ENCODE measurements around the gene ANKRD17.

ANKRD17 gene

DNA sequence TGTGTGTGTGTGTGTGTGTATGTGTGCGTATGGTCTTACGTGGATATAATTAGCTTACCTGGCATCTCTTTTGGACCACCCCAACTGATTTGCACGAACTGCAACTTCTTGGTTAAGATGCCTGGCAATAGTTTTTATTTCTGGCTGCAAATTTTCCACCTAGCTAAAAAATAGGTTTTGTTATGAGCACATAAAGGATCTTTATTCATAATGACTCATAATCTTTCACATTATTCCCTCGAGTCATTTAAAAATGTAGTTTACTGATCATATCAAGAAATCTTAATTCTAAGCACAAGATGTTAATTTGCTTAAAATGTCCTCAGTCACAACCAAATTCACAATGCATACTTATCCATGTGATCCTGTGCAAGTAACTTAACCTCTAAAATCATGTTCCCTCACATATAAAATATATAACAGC lies 190.6 kb downstream of the ANKRD17 start:
- Histone ChIP-seq H3K9me3 (ENCODE audit: control insufficient read depth, insufficient read depth, low read length) (no peaks in the 10 kb centered on the region), H3K36me3 (ENCODE audit: control insufficient read depth, insufficient read depth, low read length) (no peaks in the 10 kb centered on the region), H3K9ac (ENCODE audit: low read depth, low read length) (peak overlapping the region; percentile 90)

DNA sequence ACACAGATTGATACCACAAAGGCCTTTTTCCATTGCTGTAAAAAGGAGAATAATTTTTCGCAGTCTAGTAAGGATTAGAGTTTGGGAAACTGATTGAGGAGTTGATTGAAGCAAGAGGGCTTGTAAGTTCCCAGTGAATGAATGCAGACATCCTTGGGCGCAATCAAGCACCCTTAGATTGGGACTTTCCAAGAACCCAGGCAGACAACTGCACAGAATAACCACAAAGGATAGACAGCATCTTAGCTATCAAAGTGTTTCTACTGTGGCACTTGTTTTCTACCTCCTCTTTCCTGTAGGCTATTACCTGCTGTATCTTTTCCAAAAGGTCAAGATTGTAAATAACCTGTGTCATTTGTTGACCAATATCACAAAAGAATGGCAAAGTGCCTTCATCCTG lies 191.7 kb downstream of the ANKRD17 start:
- Histone ChIP-seq H3K9me3 (ENCODE audit: control insufficient read depth, insufficient read depth, low read length) (no peaks in the 10 kb centered on the region), H3K4me3 (ENCODE audit: low read depth, low read length) (no peak overlapping the region), H3K4me1 (ENCODE audit: control insufficient read depth, insufficient read depth, low read length) (no peaks in the 10 kb centered on the region), H3K9ac (ENCODE audit: low read depth, low read length) (no peak overlapping the region), H3K36me3 (ENCODE audit: control insufficient read depth, insufficient read depth, low read length) (no peaks in the 10 kb centered on the region), H3K27me3 (ENCODE audit: control insufficient read depth, insufficient read depth, low read length) (no peaks in the 10 kb centered on the region)

More for the DNA sequence above, 190.6 kb downstream of the ANKRD17 start:
- H3K4me1 ChIP-seq (ENCODE audit: control insufficient read depth, insufficient read depth, low read length) = no peaks in the 10 kb centered on the region
- no peaks in the 10 kb centered on the region for H3K27me3 ChIP-seq (ENCODE audit: control insufficient read depth, insufficient read depth, low read length)
- H3K4me3 ChIP-seq (ENCODE audit: low read depth, low read length) = peak overlapping the region; percentile 95

DNA sequence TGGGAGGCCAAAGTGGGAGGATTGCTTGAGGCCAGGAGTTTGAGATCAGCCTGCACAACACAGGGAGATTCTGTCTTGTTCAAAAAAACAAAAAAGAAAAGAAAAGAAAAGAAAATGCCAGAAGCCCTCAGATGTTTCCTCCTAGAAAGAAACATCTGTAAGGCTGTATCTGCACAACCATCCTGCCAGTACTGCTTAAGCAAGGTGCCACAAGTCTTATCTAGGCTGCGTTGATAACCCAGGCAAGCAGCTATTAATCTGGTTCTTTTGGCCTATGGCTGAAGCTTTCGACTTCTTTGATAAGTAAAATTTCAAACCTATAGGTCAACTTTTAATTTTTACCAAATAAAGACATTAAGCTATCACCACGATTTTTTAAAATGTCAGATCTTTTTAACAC lies 192.2 kb downstream of the ANKRD17 start:
- Histone ChIP-seq H3K36me3 (ENCODE audit: control insufficient read depth, insufficient read depth, low read length) (no peaks in the 10 kb centered on the region), H3K4me1 (ENCODE audit: control insufficient read depth, insufficient read depth, low read length) (no peaks in the 10 kb centered on the region), H3K9me3 (ENCODE audit: control insufficient read depth, insufficient read depth, low read length) (no peaks in the 10 kb centered on the region), H3K27me3 (ENCODE audit: control insufficient read depth, insufficient read depth, low read length) (no peaks in the 10 kb centered on the region), H3K9ac (ENCODE audit: low read depth, low read length) (no peak overlapping the region), H3K4me3 (ENCODE audit: low read depth, low read length) (no peak overlapping the region)

DNA sequence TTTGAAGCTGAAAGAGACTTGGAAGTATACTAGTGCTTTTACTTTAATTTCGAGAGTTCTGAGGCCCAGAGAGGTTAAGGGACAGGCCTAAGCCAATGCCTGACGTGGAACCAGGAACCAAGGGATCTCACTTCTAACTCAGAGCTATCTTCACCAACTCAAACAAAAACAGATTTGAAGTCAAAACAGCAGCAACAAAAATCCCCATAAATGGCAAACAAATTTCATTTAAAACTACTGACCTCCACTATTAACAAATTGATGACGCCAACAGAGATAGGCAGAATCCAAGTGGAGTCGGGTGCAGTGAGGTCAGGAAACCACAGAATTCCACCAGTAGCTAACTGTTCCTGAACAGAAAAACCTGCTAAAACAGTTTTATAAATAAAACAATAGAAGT lies 194.1 kb downstream of the ANKRD17 start:
- Histone ChIP-seq H3K27me3 (ENCODE audit: control insufficient read depth, insufficient read depth, low read length) (no peaks in the 10 kb centered on the region), H3K36me3 (ENCODE audit: control insufficient read depth, insufficient read depth, low read length) (no peaks in the 10 kb centered on the region), H3K9ac (ENCODE audit: low read depth, low read length) (no peak overlapping the region), H3K9me3 (ENCODE audit: control insufficient read depth, insufficient read depth, low read length) (no peaks in the 10 kb centered on the region), H3K4me3 (ENCODE audit: low read depth, low read length) (no peak overlapping the region), H3K4me1 (ENCODE audit: control insufficient read depth, insufficient read depth, low read length) (no peaks in the 10 kb centered on the region)

DNA sequence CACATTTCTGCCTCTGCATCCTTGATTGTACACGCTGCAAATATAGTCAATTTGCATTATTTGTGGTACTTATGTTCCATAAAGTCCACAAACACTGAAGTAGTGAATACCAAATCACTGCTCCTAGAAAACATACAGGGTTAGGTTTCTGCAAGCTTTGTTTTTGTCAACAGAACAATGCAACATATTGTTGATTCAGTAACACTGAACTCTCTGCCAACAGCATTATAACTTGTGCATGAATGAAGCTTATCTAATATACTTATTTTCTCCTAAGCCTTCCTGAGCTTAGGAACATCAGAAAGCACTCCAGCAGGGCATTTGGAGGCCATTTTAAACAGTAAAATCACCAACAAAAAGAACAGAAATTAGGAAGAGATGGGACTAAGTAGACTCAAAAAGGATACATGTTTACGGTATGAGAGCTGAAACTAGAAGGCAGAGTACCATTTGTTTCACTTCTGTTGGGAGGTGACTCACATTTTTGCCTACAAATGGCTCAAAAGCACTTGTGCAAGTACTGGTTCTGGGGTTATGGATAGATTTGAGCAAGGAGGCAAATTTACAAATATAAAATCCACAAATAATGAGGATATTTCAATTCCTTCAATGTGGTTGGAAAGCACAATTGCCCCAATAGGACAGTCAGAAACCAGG lies 203.2 kb downstream of the ANKRD17 start:
- Histone ChIP-seq H3K27me3 (ENCODE audit: control insufficient read depth, insufficient read depth, low read length) (no peaks in the 10 kb centered on the region), H3K9me3 (ENCODE audit: control insufficient read depth, insufficient read depth, low read length) (no peaks in the 10 kb centered on the region), H3K36me3 (ENCODE audit: control insufficient read depth, insufficient read depth, low read length) (peaks cover 4% of the 10 kb centered on the region), H3K4me3 (ENCODE audit: low read depth, low read length) (no peak overlapping the region), H3K9ac (ENCODE audit: low read depth, low read length) (peak overlapping the region; percentile 13), H3K4me1 (ENCODE audit: control insufficient read depth, insufficient read depth, low read length) (peaks cover 26% of the 10 kb centered on the region)

DNA sequence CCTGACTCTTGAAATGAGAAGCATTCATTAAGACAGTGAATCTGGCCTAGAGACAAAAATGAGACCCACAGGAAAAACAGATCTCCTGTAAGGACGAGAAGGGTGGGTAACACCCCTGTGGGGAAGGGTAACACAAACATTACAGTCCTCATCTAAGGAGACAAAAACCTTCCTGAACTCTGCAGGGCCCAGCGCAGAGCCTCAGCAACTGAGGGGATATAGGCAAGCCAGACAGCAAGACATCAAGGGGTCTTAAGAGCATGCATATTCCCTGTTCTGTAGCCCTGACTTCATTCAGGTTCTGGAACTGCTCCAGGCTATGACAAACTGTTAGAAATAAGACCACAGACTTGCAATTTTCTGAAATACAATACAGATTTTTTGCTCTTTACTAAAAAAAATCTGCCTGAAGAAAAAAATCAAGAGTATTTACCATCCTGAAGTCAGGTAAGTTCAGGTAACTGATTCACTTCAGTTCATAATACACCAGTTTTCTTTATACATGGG lies 204.6 kb downstream of the ANKRD17 start:
- H3K4me3 ChIP-seq (ENCODE audit: low read depth, low read length) = no peak overlapping the region
- H3K9ac ChIP-seq (ENCODE audit: low read depth, low read length) = no peak overlapping the region
- no peaks in the 10 kb centered on the region for H3K27me3 ChIP-seq (ENCODE audit: control insufficient read depth, insufficient read depth, low read length)
- peaks cover 4% of the 10 kb centered on the region for H3K36me3 ChIP-seq (ENCODE audit: control insufficient read depth, insufficient read depth, low read length)
- H3K9me3 ChIP-seq (ENCODE audit: control insufficient read depth, insufficient read depth, low read length) = no peaks in the 10 kb centered on the region
- H3K4me1 ChIP-seq (ENCODE audit: control insufficient read depth, insufficient read depth, low read length) = peaks cover 26% of the 10 kb centered on the region

DNA sequence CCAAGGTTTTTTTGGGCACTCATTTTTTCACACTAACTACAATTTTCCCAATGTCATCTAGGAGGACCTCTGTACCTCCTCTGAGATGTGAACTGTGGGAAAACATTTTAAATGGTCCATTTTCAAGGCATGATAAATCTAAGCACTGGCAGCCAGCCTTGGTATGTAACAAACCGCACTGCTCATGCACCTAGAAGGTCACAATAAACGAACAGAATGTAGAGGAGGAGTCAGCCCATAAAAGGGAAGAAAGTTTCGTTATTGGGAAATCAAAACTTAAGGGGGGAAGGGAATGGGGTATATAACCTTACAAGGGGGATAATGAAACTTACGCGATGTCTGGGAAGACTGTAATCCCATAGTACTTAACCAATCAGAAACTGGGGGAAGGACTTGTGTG lies 205.5 kb downstream of the ANKRD17 start:
- no peaks in the 10 kb centered on the region for H3K27me3 ChIP-seq (ENCODE audit: control insufficient read depth, insufficient read depth, low read length)
- no peak overlapping the region for H3K9ac ChIP-seq (ENCODE audit: low read depth, low read length)
- no peaks in the 10 kb centered on the region for H3K9me3 ChIP-seq (ENCODE audit: control insufficient read depth, insufficient read depth, low read length)
- H3K4me1 ChIP-seq (ENCODE audit: control insufficient read depth, insufficient read depth, low read length) = peaks cover 26% of the 10 kb centered on the region
- peaks cover 4% of the 10 kb centered on the region for H3K36me3 ChIP-seq (ENCODE audit: control insufficient read depth, insufficient read depth, low read length)
- H3K4me3 ChIP-seq (ENCODE audit: low read depth, low read length) = no peak overlapping the region

DNA sequence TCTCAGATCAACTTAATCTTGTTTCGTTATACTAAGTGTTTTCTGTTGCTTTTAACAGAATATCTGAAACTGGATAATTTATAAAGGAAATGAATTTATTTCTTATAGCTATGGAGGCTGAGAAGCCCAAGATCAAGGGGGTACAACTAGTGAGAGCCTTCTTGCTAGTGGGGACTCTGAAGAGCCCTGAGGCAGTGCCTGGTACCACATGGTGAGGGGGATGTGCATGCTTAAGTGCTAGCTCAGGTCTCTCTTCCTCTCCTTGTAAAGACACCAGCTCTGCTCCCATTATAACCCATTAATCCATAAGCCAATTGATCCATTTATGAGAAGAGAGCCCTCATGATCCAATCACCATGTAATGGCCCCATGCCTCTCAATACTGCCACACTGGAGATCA lies 207.0 kb downstream of the ANKRD17 start:
- Histone ChIP-seq H3K9me3 (ENCODE audit: control insufficient read depth, insufficient read depth, low read length) (no peaks in the 10 kb centered on the region), H3K27me3 (ENCODE audit: control insufficient read depth, insufficient read depth, low read length) (no peaks in the 10 kb centered on the region), H3K9ac (ENCODE audit: low read depth, low read length) (no peak overlapping the region), H3K4me3 (ENCODE audit: low read depth, low read length) (no peak overlapping the region), H3K4me1 (ENCODE audit: control insufficient read depth, insufficient read depth, low read length) (peaks cover 26% of the 10 kb centered on the region), H3K36me3 (ENCODE audit: control insufficient read depth, insufficient read depth, low read length) (no peaks in the 10 kb centered on the region)

DNA sequence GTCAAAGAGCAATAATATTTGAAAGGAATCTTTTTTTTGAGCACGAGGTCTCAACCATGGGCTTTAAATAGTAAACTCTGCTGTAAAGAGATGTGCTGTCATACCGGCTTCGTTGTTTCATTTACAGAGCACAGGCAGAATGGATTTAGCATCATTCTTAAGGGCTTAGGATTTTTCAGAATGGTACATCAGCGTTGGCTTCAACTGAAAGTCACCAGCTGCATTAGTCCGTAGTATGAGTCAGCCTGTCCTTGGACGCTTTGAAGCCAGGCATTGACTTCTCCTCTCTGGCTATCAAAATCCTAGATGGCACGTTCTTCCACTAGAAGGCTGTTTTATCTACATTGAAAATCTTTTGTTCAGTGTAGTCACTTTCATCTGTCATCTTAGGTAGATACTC lies 212.7 kb downstream of the ANKRD17 start:
- H3K4me3 ChIP-seq (ENCODE audit: low read depth, low read length) = no peak overlapping the region
- no peaks in the 10 kb centered on the region for H3K9me3 ChIP-seq (ENCODE audit: control insufficient read depth, insufficient read depth, low read length)
- H3K4me1 ChIP-seq (ENCODE audit: control insufficient read depth, insufficient read depth, low read length) = no peaks in the 10 kb centered on the region
- no peaks in the 10 kb centered on the region for H3K27me3 ChIP-seq (ENCODE audit: control insufficient read depth, insufficient read depth, low read length)
- H3K36me3 ChIP-seq (ENCODE audit: control insufficient read depth, insufficient read depth, low read length) = no peaks in the 10 kb centered on the region
- H3K9ac ChIP-seq (ENCODE audit: low read depth, low read length) = no peak overlapping the region

DNA sequence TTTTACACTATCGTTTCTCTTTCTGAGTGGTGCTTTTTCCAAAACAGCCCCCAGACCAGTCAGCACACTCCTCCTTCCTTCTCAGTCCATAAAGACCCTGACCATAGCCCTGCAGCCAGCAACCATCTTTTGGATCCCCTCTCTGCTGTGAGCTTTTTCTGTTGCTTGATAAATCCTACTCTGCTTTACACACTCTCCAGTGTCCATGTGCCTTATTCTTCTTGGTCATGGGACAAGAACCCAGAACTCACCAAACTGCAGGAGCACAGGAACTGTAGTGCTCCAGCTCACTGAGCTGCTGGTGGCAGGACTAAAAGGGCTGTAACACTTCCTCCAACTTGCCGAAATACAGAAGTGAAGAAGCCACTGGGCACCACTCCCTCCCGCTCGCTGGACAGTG lies 221.5 kb downstream of the ANKRD17 start:
- H3K27me3 ChIP-seq (ENCODE audit: control insufficient read depth, insufficient read depth, low read length) = no peaks in the 10 kb centered on the region

DNA sequence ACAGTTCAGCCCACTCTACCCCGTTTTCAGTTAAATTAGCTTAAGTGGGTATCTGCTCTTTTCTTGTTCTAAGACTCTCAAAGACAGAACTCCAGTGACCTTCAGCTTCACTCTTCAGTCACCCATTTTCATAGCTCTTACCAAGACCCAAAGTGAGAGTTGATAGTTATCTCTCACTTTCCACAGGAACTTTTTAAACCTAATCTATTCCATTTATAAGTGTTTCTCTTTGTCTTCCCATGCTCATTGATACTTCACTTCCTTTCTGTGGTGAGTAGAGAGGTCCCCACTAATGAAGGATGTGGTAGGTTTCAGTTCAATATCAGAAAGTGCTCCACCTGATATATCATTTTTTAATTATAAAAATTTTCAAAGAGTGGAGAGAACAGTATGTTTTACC lies 222.5 kb downstream of the ANKRD17 start:
- Histone ChIP-seq H3K9ac (ENCODE audit: low read depth, low read length) (no peak overlapping the region), H3K9me3 (ENCODE audit: control insufficient read depth, insufficient read depth, low read length) (peaks cover 9% of the 10 kb centered on the region), H3K4me3 (ENCODE audit: low read depth, low read length) (no peak overlapping the region), H3K4me1 (ENCODE audit: control insufficient read depth, insufficient read depth, low read length) (no peaks in the 10 kb centered on the region), H3K27me3 (ENCODE audit: control insufficient read depth, insufficient read depth, low read length) (no peaks in the 10 kb centered on the region), H3K36me3 (ENCODE audit: control insufficient read depth, insufficient read depth, low read length) (no peaks in the 10 kb centered on the region)

More for the DNA sequence above, 221.5 kb downstream of the ANKRD17 start:
- H3K4me3 ChIP-seq (ENCODE audit: low read depth, low read length) = no peak overlapping the region
- no peak overlapping the region for H3K9ac ChIP-seq (ENCODE audit: low read depth, low read length)
- no peaks in the 10 kb centered on the region for H3K36me3 ChIP-seq (ENCODE audit: control insufficient read depth, insufficient read depth, low read length)
- no peaks in the 10 kb centered on the region for H3K4me1 ChIP-seq (ENCODE audit: control insufficient read depth, insufficient read depth, low read length)
- peaks cover 9% of the 10 kb centered on the region for H3K9me3 ChIP-seq (ENCODE audit: control insufficient read depth, insufficient read depth, low read length)

DNA sequence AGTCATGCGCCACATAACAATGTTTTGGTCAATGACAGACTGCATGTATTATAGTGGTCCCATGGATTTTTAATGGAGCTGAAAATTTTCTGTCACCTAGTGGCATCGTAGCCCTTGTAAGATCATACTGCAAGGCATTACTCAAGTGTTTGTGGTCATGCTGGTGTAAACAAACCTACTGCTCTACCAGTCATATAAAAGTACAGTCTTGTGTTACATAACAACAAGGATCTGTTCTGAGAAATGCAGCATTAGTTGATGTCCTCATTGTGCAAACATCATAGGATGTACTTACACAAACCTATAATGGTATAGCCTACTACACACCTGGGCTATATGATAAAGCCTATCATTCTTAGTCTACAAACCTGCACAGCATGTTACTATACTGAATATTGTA lies 223.7 kb downstream of the ANKRD17 start:
- H3K4me1 ChIP-seq (ENCODE audit: control insufficient read depth, insufficient read depth, low read length) = no peaks in the 10 kb centered on the region
- no peak overlapping the region for H3K4me3 ChIP-seq (ENCODE audit: low read depth, low read length)
- H3K36me3 ChIP-seq (ENCODE audit: control insufficient read depth, insufficient read depth, low read length) = no peaks in the 10 kb centered on the region
- no peaks in the 10 kb centered on the region for H3K27me3 ChIP-seq (ENCODE audit: control insufficient read depth, insufficient read depth, low read length)
- peaks cover 9% of the 10 kb centered on the region for H3K9me3 ChIP-seq (ENCODE audit: control insufficient read depth, insufficient read depth, low read length)
- no peak overlapping the region for H3K9ac ChIP-seq (ENCODE audit: low read depth, low read length)

Measured in iPS-15b (cell line).